Endothelial cell of umbilical vein (primary cell): ENCODE data around the gene SPRED1. TPM values are rescaled to one million over a fixed set of nuclear protein-coding genes. Genes with fewer than 3 reads are reported as not detected.
A peak's percentile ranks its signal among the peaks of the same experiment; 100 is the strongest.

Experiments used
- BruUV-seq: library from RNA; stranded (reverse); fragments of 400-500 nt; replicated peaks from 2 replicates; lab custom pipeline; 2021; lab: Mats Ljungman, UMichigan
- CTCF ChIA-PET: fragments of 300-600, 350-600 bp; sonication (Branson Sonifier 250); formaldehyde crosslinking; loops from one replicate; lab custom pipeline; 2021; ENCODE audit warnings: antibody characterized with exemption, inconsistent platforms; lab: Charles Lee
- POLR2A ChIA-PET: fragments of 300-600, 350-600 bp; sonication (Branson Sonifier 250); formaldehyde crosslinking; loops from one replicate; lab custom pipeline; 2021; ENCODE audit warnings: antibody characterized with exemption, inconsistent platforms; lab: Charles Lee
- DNase-seq: peaks from one replicate; pipeline ENCODE4 v3.0.0-alpha.2; 2011; ENCODE audit warnings: low read depth, low spot score
- FAIRE-seq: peaks from 2 replicates; lab custom pipeline; 2011; peaks lifted over from hg19 to GRCh38; lab: Jason Lieb, UNC
- H2AFZ ChIP-seq: 2 replicates; pipeline ENCODE4 v1.6.0; 2012; ENCODE audit warnings: low read depth, low read length, control low read depth, inconsistent platforms
- H3K27ac ChIP-seq: 2 replicates; pipeline ENCODE4 v1.5.1; 2011; ENCODE audit warnings: low read depth, mild to moderate bottlenecking, control low read depth, low read length, moderate library complexity; ENCODE audit not compliant: insufficient read depth
- H3K27me3 ChIP-seq, 2 experiments: 2 replicates each; pipeline versions ENCODE4 v1.6.0 to v1.6.1; 2011; ENCODE audit warnings: low read length in 2 of 2, mixed read lengths in 1 of 2; ENCODE audit not compliant: control insufficient read depth in 2 of 2, insufficient read depth in 2 of 2
- H3K36me3 ChIP-seq, 2 experiments: 2 replicates in 1 of 2; 3 replicates in 1 of 2; pipeline ENCODE4 v1.5.1; 2011; ENCODE audit warnings: low read length in 2 of 2, mild to moderate bottlenecking in 1 of 2, moderate library complexity in 1 of 2; ENCODE audit not compliant: control insufficient read depth in 2 of 2, insufficient read depth in 2 of 2; ENCODE audit errors: extremely low read depth in 1 of 2
- H3K4me1 ChIP-seq: 3 replicates; pipeline ENCODE4 v1.5.1; 2011; ENCODE audit warnings: mild to moderate bottlenecking, low read length; ENCODE audit not compliant: control insufficient read depth, insufficient read depth; ENCODE audit errors: extremely low read depth
- H3K4me2 ChIP-seq: 2 replicates; pipeline ENCODE4 v1.6.1; 2011; ENCODE audit warnings: low read length, control low read depth, mixed read lengths; ENCODE audit not compliant: insufficient read depth
- H3K4me3 ChIP-seq, 3 experiments: fragments of 200-600 bp in 1 of 3; sonication (generic), shearing (Covaris generic) in 1 of 3; replicated peaks in 1 of 3; 2 replicates each; pipeline ENCODE4 v1.5.1; 2011 to 2016; ENCODE audit warnings: control low read depth in 3 of 3, low read length in 3 of 3, mild to moderate bottlenecking in 2 of 3, inconsistent platforms in 1 of 3, low read depth in 1 of 3, moderate library complexity in 1 of 3; ENCODE audit not compliant: insufficient read depth in 1 of 3
- H3K79me2 ChIP-seq: 2 replicates; pipeline ENCODE4 v1.6.0; 2012; ENCODE audit warnings: low read length, inconsistent platforms; ENCODE audit not compliant: control insufficient read depth, insufficient read depth
- H3K9ac ChIP-seq: replicated peaks from 2 replicates; pipeline ENCODE3; 2011; ENCODE audit warnings: low read length, control low read depth; ENCODE audit not compliant: insufficient read depth; ENCODE audit errors: extremely low read depth
- H3K9me1 ChIP-seq: replicated peaks from 3 replicates; pipeline ENCODE4 v1.6.0; 2011; ENCODE audit warnings: mild to moderate bottlenecking, low read length; ENCODE audit not compliant: control insufficient read depth, insufficient read depth; ENCODE audit errors: extremely low read depth
- H3K9me3 ChIP-seq: replicated peaks from 2 replicates; pipeline ENCODE4 v1.5.1; 2012; ENCODE audit warnings: low read length, inconsistent platforms; ENCODE audit not compliant: control insufficient read depth, insufficient read depth
- H4K20me1 ChIP-seq: replicated peaks from 2 replicates; pipeline ENCODE3; 2011; ENCODE audit warnings: mild to moderate bottlenecking, low read length; ENCODE audit not compliant: control insufficient read depth, insufficient read depth; ENCODE audit errors: extremely low read depth
- CTCF ChIP-seq, 2 donors: IDR thresholded peaks; 1 replicate in 1 of 2; 2 replicates in 1 of 2; pipeline ENCODE4 v1.5.1; 2011; ENCODE audit warnings: low read length in 2 of 2, mild to moderate bottlenecking in 2 of 2, moderate library complexity in 2 of 2, control low read depth in 1 of 2, inconsistent platforms in 1 of 2, low read depth in 1 of 2; ENCODE audit not compliant: insufficient read depth in 1 of 2; ENCODE audit errors: extremely low read depth in 1 of 2
- EZH2 ChIP-seq: IDR thresholded peaks from 2 replicates; pipeline ENCODE4 v1.6.1; 2012; ENCODE audit warnings: borderline replicate concordance, low read depth, mild to moderate bottlenecking, moderate library complexity, low read length, inconsistent platforms; ENCODE audit not compliant: severe bottlenecking
- FOS ChIP-seq: IDR thresholded peaks from 2 replicates; pipeline ENCODE4 v1.6.1; 2011; ENCODE audit warnings: mild to moderate bottlenecking, low read length, moderate library complexity, borderline replicate concordance; ENCODE audit not compliant: insufficient read depth
- GATA2 ChIP-seq: IDR thresholded peaks from 2 replicates; pipeline ENCODE4 v1.7.0; 2011; ENCODE audit warnings: low read depth, mild to moderate bottlenecking, moderate library complexity, mixed read lengths, low read length; ENCODE audit not compliant: insufficient read length, insufficient read depth
- JUN ChIP-seq: IDR thresholded peaks from 2 replicates; pipeline ENCODE4 v1.6.1; 2011; ENCODE audit warnings: borderline replicate concordance, low read depth; ENCODE audit not compliant: insufficient read length, insufficient read depth
- MAX ChIP-seq: IDR thresholded peaks from 2 replicates; pipeline ENCODE4 v1.6.1; 2011; ENCODE audit not compliant: insufficient read depth, insufficient read length
- MYC ChIP-seq: IDR thresholded peaks from one replicate; pipeline ENCODE4 v1.6.1; 2011; ENCODE audit warnings: mild to moderate bottlenecking, low read depth, low read length
- POLR2A ChIP-seq: IDR thresholded peaks from 2 replicates; pipeline ENCODE4 v1.6.1; 2012; ENCODE audit warnings: low read depth, mild to moderate bottlenecking, control low read depth, low read length
- POLR2AphosphoS5 ChIP-seq: IDR thresholded peaks from 2 replicates; pipeline ENCODE4 v1.6.1; 2012; ENCODE audit warnings: low read depth, mild to moderate bottlenecking, control low read depth, low read length, moderate library complexity; ENCODE audit not compliant: insufficient read depth
- dilution Hi-C: fragments of 300-500 bp; cut with MboI; formaldehyde crosslinking; loops from one replicate; pipeline ENCODE4 v1.15.0; 2019; ENCODE audit warnings: low sequenced_read_pairs; ENCODE audit not compliant: extremely low pct_ligation_motif_present
- intact Hi-C: fragments of 100-400 bp; cut with micrococcal nuclease; formaldehyde crosslinking; loops from one replicate; pipeline ENCODE4 v1.10.0; 2022
- polyA plus RNA-seq, 4 experiments: library from polyadenylated mRNA; depleted of rRNA in 3 of 4; stranded (reverse) in 3 of 4; unstranded in 1 of 4; fragments of >200 nt; gene quantifications; 2 replicates each; pipeline versions ENCODE4 v1.2.1 to v1.2.3, GENCODE V29; 2011 to 2012; ENCODE audit warnings: missing spikeins in 1 of 4
- total RNA-seq: library from RNA; stranded (reverse); gene quantifications from 2 replicates; pipeline ENCODE4 v1.2.3, GENCODE V29; 2021

The SPRED1 gene
- total and polyA plus RNA-seq, 2 donors (not counting 3 experiments of a cell fraction or from before 2014, with no cell fraction given), result 1.3 to 10.7 TPM

GRCh38 chr15:38362355-38362754 lies 109.7 kb downstream of the SPRED1 start:
- Histone ChIP-seq H3K27ac (no peak overlapping the region), H3K4me2 (no peak overlapping the region), H3K9me1 (no peaks in the 10 kb centered on the region), H3K9me3 (no peaks in the 10 kb centered on the region), H3K36me3 (no peaks in the 10 kb centered on the region), H3K4me1 (no peaks in the 10 kb centered on the region), H3K79me2 (no peaks in the 10 kb centered on the region), H2AFZ (no peak overlapping the region), H4K20me1 (no peaks in the 10 kb centered on the region), H3K9ac (no peak overlapping the region), H3K27me3 (peaks cover 16 to 26% of the 10 kb centered on the region in 2 experiments), H3K4me3 (no peak overlapping the region)
- BruUV-seq, result no TSS peak
- intact Hi-C loops, result no loop called here
- dilution Hi-C loops, result loop anchor here (25.0 kb wide), 1 partner anchor 350 kb away; no protein-coding TSS in a partner anchor
- FAIRE-seq (no peak), DNase-seq (no peak)
- TF ChIP-seq GATA2, result no peak
- ChIA-PET CTCF (interaction anchor here (1.0 kb wide), 1 partner anchor 366 kb away, joined by 3 read pairs; no protein-coding TSS in a partner anchor), POLR2A (interaction anchor here (0.6 kb wide), 1 partner anchor 56 kb away, joined by 3 read pairs; no protein-coding TSS in a partner anchor)

GRCh38 chr15:38367476-38367875 lies 114.8 kb downstream of the SPRED1 start:
- H3K36me3 ChIP-seq, result no peaks in the 10 kb centered on the region
- H3K9me1 ChIP-seq, result no peaks in the 10 kb centered on the region
- DNase-seq (no peak), FAIRE-seq (peak; percentile 18)
- no peak overlapping the region for H3K4me3 ChIP-seq
- dilution Hi-C loops, result loop anchor here (25.0 kb wide), 1 partner anchor 355 kb away; no protein-coding TSS in a partner anchor
- no TSS peak for BruUV-seq
- no peaks in the 10 kb centered on the region for H3K4me1 ChIP-seq
- no peak overlapping the region for H3K4me2 ChIP-seq
- H4K20me1 ChIP-seq, result no peaks in the 10 kb centered on the region
- H2AFZ ChIP-seq, result no peak overlapping the region
- POLR2A ChIA-PET, result no interaction called here
- no peaks in the 10 kb centered on the region for H3K9me3 ChIP-seq
- intact Hi-C loops, result no loop called here
- CTCF ChIA-PET, result interaction anchor here (1.4 kb wide), 1 partner anchor 43 kb away, joined by 3 read pairs; no protein-coding TSS in a partner anchor
- peaks cover 21 to 28% of the 10 kb centered on the region in 2 experiments for H3K27me3 ChIP-seq
- TF ChIP-seq GATA2 (no peak), POLR2A (no peak), MYC (no peak), POLR2AphosphoS5 (no peak), JUN (no peak), CTCF (IDR thresholded peaks at IDR 0.05; ENCODE audit: extremely low read depth in 1 of 2, insufficient read depth in 1 of 2, low read depth in 1 of 2, low read length in 2 of 2) (no peak), MAX (no peak), EZH2 (no peak), FOS (no peak)
- no peaks in the 10 kb centered on the region for H3K79me2 ChIP-seq
- H3K27ac ChIP-seq, result no peak overlapping the region
- no peak overlapping the region for H3K9ac ChIP-seq
